OCI-LY7 (cell line): ENCODE data around the gene RANBP9. TPM values are rescaled to one million over a fixed set of nuclear protein-coding genes. Genes with fewer than 3 reads are reported as not detected.

Experiments used
- BruUV-seq: library from RNA; stranded (reverse); fragments of 400-500 nt; replicated peaks from 2 replicates; lab custom pipeline; 2021; lab: Mats Ljungman, UMichigan
- CTCF ChIA-PET: fragments of 300-600 bp; sonication (Branson Sonifier 250); formaldehyde crosslinking; loops from one replicate; lab custom pipeline; 2022; ENCODE audit warnings: antibody characterized with exemption; ENCODE audit not compliant: unreplicated experiment; lab: Charles Lee
- POLR2A ChIA-PET: fragments of 300-600 bp; sonication (Branson Sonifier 250); formaldehyde crosslinking; loops from one replicate; lab custom pipeline; 2022; ENCODE audit warnings: antibody characterized with exemption; lab: Charles Lee
- DNase-seq: peaks from one replicate; pipeline ENCODE4 v3.0.0-alpha.2; 2015; ENCODE audit warnings: low spot score
- H2AFZ ChIP-seq: fragments of 200-600 bp; sonication (generic), shearing (Covaris generic); 2 replicates; pipeline ENCODE4 v1.6.1; 2014; ENCODE audit warnings: mild to moderate bottlenecking, antibody characterized with exemption, low read length, moderate library complexity
- H3K27ac ChIP-seq: fragments of 200-600 bp; sonication (generic); 2 replicates; pipeline ENCODE4 v1.5.1; 2014; ENCODE audit warnings: mixed run types, low read depth, mild to moderate bottlenecking, moderate library complexity, low read length, inconsistent platforms; ENCODE audit not compliant: poor library complexity, severe bottlenecking
- H3K36me3 ChIP-seq: fragments of 200-600 bp; sonication (generic); 2 replicates; pipeline ENCODE4 v1.6.1; 2014; ENCODE audit warnings: mild to moderate bottlenecking, antibody characterized with exemption, low read length, moderate library complexity, mixed read lengths; ENCODE audit not compliant: insufficient read depth
- H3K4me1 ChIP-seq: fragments of 200-600 bp; sonication (generic); 2 replicates; pipeline ENCODE4 v1.5.1; 2014; ENCODE audit warnings: mild to moderate bottlenecking, low read length; ENCODE audit not compliant: insufficient read depth, poor library complexity, severe bottlenecking
- H3K4me2 ChIP-seq: fragments of 200-600 bp; sonication (generic); 2 replicates; pipeline ENCODE4 v1.6.1; 2014; ENCODE audit warnings: mild to moderate bottlenecking, low read length
- H3K4me3 ChIP-seq: fragments of 200-600 bp; sonication (generic); 2 replicates; pipeline ENCODE4 v1.5.1; 2014; ENCODE audit warnings: mild to moderate bottlenecking, low read depth, low read length; ENCODE audit not compliant: poor library complexity, severe bottlenecking
- H3K79me2 ChIP-seq: fragments of 200-600 bp; sonication (generic); 2 replicates; pipeline ENCODE4 v1.6.1; 2016; ENCODE audit warnings: low read depth, mild to moderate bottlenecking, low read length, moderate library complexity, mixed read lengths; ENCODE audit not compliant: insufficient read depth
- H3K9me2 ChIP-seq: fragments of 200-600 bp; sonication (generic); 2 replicates; pipeline ENCODE4 v1.6.1; 2016; ENCODE audit warnings: mild to moderate bottlenecking, low read length, mixed read lengths; ENCODE audit not compliant: insufficient read depth
- H3K9me3 ChIP-seq: fragments of 200-600 bp; sonication (generic); 2 replicates; pipeline ENCODE4 v1.6.1; 2014; ENCODE audit warnings: mild to moderate bottlenecking, mixed run types, low read length, mixed read lengths
- H4K20me1 ChIP-seq: fragments of 200-600 bp; sonication (generic); 2 replicates; pipeline ENCODE4 v1.6.1; 2014; ENCODE audit warnings: mild to moderate bottlenecking, antibody characterized with exemption, low read length, moderate library complexity, mixed read lengths; ENCODE audit not compliant: insufficient read depth
- EZH2phosphoT487 ChIP-seq: fragments of 200-600 bp; sonication (generic); IDR thresholded peaks from 2 replicates; pipeline ENCODE4 v1.6.1; 2018; ENCODE audit warnings: low read depth, borderline replicate concordance, mild to moderate bottlenecking, mixed run types, antibody characterized with exemption, low read length, moderate library complexity, mixed read lengths
- intact Hi-C: fragments of 100-400 bp; cut with micrococcal nuclease; formaldehyde crosslinking; loops from one replicate; pipeline ENCODE4 v1.10.0; 2022; ENCODE audit not compliant: unreplicated experiment
- total RNA-seq, 2 experiments: library from RNA; depleted of rRNA in 1 of 2; stranded (reverse); fragments of >200 nt in 1 of 2; shearing (Covaris generic) in 1 of 2; gene quantifications; 2 replicates each; pipeline ENCODE4 v1.2.3, GENCODE V29; 2014 to 2022
- TF ChIP-seq, protein P1 (sequence below): fragments of 200-600 bp; sonication (generic); conservative IDR thresholded peaks from 2 replicates; pipeline ENCODE4 v1.5.1; 2014; ENCODE audit warnings: mild to moderate bottlenecking, antibody characterized with exemption, low read length, moderate library complexity, mixed read lengths

RANBP9 gene
- total RNA-seq, 2 experiments from 2014 or later = 20.5 to 35.0 TPM

GRCh38 chr6:13671548-13672127 is 40.0 kb downstream of the RANBP9 start:
- Histone ChIP-seq H3K4me3 (no peak overlapping the region), H3K27ac (no peak overlapping the region), H3K36me3 (peaks cover 16% of the 10 kb centered on the region), H3K4me1 (no peaks in the 10 kb centered on the region), H3K9me3 (peaks cover 6% of the 10 kb centered on the region; the same call in 1 of the 2 replicates), H3K4me2 (no peak overlapping the region), H2AFZ (no peak overlapping the region), H4K20me1 (no peaks in the 10 kb centered on the region; the same call in 1 of the 2 replicates), H3K79me2 (peaks cover 95% of the 10 kb centered on the region), H3K9me2 (no peaks in the 10 kb centered on the region)
- no peak for DNase-seq
- ChIA-PET CTCF (no interaction called here), POLR2A (interaction anchor here (0.7 to 3.1 kb wide), 4 partner anchors 9 to 59 kb away, joined by 3 to 14 read pairs (median 4); no protein-coding TSS in a partner anchor)
- intact Hi-C loops = no loop called here
- no TSS peak for BruUV-seq
- TF ChIP-seq, protein P1, sequence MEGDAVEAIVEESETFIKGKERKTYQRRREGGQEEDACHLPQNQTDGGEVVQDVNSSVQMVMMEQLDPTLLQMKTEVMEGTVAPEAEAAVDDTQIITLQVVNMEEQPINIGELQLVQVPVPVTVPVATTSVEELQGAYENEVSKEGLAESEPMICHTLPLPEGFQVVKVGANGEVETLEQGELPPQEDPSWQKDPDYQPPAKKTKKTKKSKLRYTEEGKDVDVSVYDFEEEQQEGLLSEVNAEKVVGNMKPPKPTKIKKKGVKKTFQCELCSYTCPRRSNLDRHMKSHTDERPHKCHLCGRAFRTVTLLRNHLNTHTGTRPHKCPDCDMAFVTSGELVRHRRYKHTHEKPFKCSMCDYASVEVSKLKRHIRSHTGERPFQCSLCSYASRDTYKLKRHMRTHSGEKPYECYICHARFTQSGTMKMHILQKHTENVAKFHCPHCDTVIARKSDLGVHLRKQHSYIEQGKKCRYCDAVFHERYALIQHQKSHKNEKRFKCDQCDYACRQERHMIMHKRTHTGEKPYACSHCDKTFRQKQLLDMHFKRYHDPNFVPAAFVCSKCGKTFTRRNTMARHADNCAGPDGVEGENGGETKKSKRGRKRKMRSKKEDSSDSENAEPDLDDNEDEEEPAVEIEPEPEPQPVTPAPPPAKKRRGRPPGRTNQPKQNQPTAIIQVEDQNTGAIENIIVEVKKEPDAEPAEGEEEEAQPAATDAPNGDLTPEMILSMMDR = no peak
- TF ChIP-seq EZH2phosphoT487 = no peak

DNA sequence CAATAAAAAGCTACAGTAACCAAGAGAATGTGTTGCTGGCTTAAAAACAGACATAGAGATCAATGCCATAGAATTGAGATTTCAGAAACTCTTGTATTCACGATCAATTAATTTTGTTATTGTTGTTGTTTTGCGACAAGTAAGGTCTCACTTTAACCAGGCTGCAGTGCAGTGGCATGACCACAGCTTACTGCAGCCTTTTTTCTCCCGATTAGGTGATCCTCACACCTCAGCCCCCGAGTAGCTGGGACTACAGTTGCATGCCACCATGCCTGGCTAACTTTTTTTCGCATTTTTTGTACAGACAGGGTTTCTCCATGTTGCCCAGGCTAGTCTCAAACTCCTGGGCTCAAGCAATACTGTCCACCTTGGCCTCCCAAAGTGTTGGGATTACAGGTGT is 42.2 kb downstream of the RANBP9 start:
- no peak overlapping the region for H3K27ac ChIP-seq
- H3K9me2 ChIP-seq = no peaks in the 10 kb centered on the region
- no peak overlapping the region for H3K4me3 ChIP-seq
- POLR2A ChIA-PET = interaction anchor here (0.7 to 1.7 kb wide), 4 partner anchors 14 to 220 kb away, joined by 3 to 7 read pairs (median 4); no protein-coding TSS in a partner anchor
- intact Hi-C loops = no loop called here
- H3K9me3 ChIP-seq = peaks cover 5% of the 10 kb centered on the region; the same call in 1 of the 2 replicates
- CTCF ChIA-PET = no interaction called here
- peaks cover 6% of the 10 kb centered on the region for H3K4me1 ChIP-seq
- H4K20me1 ChIP-seq = no peaks in the 10 kb centered on the region
- peaks cover 97% of the 10 kb centered on the region for H3K79me2 ChIP-seq
- H3K36me3 ChIP-seq = peaks cover 11% of the 10 kb centered on the region
- H3K4me2 ChIP-seq = no peak overlapping the region
- BruUV-seq = no TSS peak
- no peak for DNase-seq
- TF ChIP-seq EZH2phosphoT487 = no peak
- TF ChIP-seq, protein P1 = no peak
- no peak overlapping the region for H2AFZ ChIP-seq
